HL-60 (cell line): Measurements from ENCODE around the gene MOB3B.

Experiments used
- DNase-seq, 2 experiments: peaks; one replicate each; pipeline ENCODE4 v3.0.0-alpha.2; 2010 to 2020; ENCODE audit warnings: low read depth in 1 of 2, low spot score in 1 of 2
- H3K27ac ChIP-seq: fragments of 250-450 bp; sonication (Bioruptor Pico); replicated peaks from 2 replicates; pipeline ENCODE4 v1.5.1; 2020; ENCODE audit warnings: mild to moderate bottlenecking, moderate library complexity
- H3K27me3 ChIP-seq: fragments of 250-450 bp; sonication (Bioruptor Pico); 2 replicates; pipeline ENCODE4 v1.5.1; 2021; ENCODE audit warnings: mild to moderate bottlenecking, moderate library complexity; ENCODE audit not compliant: insufficient read depth, poor library complexity, severe bottlenecking
- H3K4me3 ChIP-seq: replicated peaks from 2 replicates; pipeline ENCODE4 v1.5.1; 2011; ENCODE audit warnings: mild to moderate bottlenecking, control low read depth, low read length; ENCODE audit not compliant: insufficient read depth
- CTCF ChIP-seq: IDR thresholded peaks from one replicate; pipeline ENCODE4 v1.5.1; 2011; ENCODE audit warnings: low read length, control low read depth, inconsistent platforms; ENCODE audit not compliant: insufficient read depth
- GABPA ChIP-seq: IDR thresholded peaks from 2 replicates; pipeline ENCODE4 v1.6.1; 2012; ENCODE audit warnings: low read depth
- POLR2AphosphoS5 ChIP-seq: IDR thresholded peaks from 2 replicates; pipeline ENCODE4 v1.6.1; 2012; ENCODE audit warnings: low read depth
- REST ChIP-seq: IDR thresholded peaks from 2 replicates; pipeline ENCODE4 v1.6.1; 2012; ENCODE audit warnings: low read depth; ENCODE audit not compliant: insufficient replicate concordance
- SPI1 ChIP-seq: IDR thresholded peaks from 2 replicates; pipeline ENCODE4 v1.6.1; 2012; ENCODE audit warnings: low read depth, mild to moderate bottlenecking, borderline replicate concordance

Gene MOB3B

GRCh38 chr9:27499451-27499850 is 30.2 kb downstream of the MOB3B start:
- no peak for DNase-seq
- no peak for TF ChIP-seq GABPA
- TF ChIP-seq SPI1, result no peak
- TF ChIP-seq REST, result no peak
- no peak for TF ChIP-seq POLR2AphosphoS5
- TF ChIP-seq CTCF, result no peak
- no peak overlapping the region for H3K27ac ChIP-seq
- H3K4me3 ChIP-seq, result no peak overlapping the region
- no peaks in the 10 kb centered on the region for H3K27me3 ChIP-seq

GRCh38 chr9:27497883-27498417 is 31.7 kb downstream of the MOB3B start:
- H3K4me3 ChIP-seq, result no peak overlapping the region
- no peak overlapping the region for H3K27ac ChIP-seq
- TF ChIP-seq POLR2AphosphoS5 (no peak), REST (no peak), CTCF (no peak), GABPA (no peak), SPI1 (no peak)
- no peaks in the 10 kb centered on the region for H3K27me3 ChIP-seq
- no peak for DNase-seq

GRCh38 chr9:27496135-27496504 is 33.5 kb downstream of the MOB3B start:
- TF ChIP-seq GABPA, result no peak
- no peak overlapping the region for H3K4me3 ChIP-seq
- no peaks in the 10 kb centered on the region for H3K27me3 ChIP-seq
- DNase-seq, result no peak
- H3K27ac ChIP-seq, result no peak overlapping the region

GRCh38 chr9:27495480-27496134 is 34.0 kb downstream of the MOB3B start:
- Histone ChIP-seq H3K27me3 (no peaks in the 10 kb centered on the region), H3K4me3 (no peak overlapping the region), H3K27ac (no peak overlapping the region)
- TF ChIP-seq GABPA (no peak), SPI1 (no peak), REST (no peak), CTCF (no peak), POLR2AphosphoS5 (no peak)
- DNase-seq, result no peak
